EH (cell line): ENCODE data around the gene ADARB2.
"Not testable (repeated sequence)": the region's sequence is repeated elsewhere in the genome, so short reads cannot be mapped to it uniquely, and the experiment has no call there.

ENCODE experiments used
- DNase-seq: peaks from one replicate; pipeline ENCODE4 v3.0.0-alpha.2; 2015; ENCODE audit warnings: low read depth

ADARB2 gene

GRCh38 chr10:1408651-1409367 is 328.5 kb downstream of the ADARB2 start:
- DNase-seq = no peak

DNA sequence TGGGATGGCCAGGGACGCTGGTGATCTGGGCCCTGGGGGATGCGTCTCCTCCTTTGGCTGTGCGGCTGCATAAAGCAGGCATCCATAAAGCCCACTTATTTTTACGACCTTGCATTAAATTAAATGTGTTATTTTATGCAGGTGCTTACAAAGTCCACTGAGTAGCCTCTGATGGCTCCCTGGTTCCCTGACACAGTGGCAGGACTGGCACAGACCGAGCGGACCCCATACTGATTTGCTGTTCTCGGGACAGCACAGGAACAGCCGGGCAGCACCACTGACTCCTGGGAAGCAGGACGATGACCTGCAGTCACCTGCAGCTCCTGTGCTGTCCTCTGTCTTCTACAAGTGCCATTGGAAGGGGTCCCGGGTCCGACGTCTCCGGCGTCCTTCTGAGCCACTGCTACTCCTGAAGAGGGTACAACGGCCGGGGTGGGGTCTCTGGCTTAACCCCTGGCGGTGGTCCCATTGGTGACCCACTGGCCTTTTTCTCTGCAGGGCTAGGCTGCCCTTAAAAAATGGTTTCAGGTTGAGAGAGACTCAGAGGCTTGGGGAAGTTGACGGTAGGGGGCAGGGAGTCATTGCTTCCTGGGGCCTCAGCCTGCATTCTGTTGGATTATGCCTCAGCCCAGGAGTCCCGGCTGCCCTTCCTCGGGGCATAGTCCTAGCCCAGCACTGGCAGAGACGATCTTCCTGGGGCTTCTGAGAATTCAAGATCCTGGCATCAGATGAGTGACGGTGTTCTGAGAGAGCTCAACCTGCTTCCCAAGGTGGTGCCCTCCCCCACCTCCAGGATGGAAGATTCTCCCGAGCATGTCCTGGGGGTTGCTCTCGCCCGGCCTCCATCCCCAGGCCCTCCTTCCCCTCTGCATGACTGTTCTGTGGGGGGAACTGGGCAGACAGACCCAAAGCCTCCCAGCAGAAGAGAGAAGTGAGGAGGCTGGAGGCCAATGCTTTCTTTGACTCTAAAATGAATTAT is 330.1 kb downstream of the ADARB2 start:
- DNase-seq = no peak

DNA sequence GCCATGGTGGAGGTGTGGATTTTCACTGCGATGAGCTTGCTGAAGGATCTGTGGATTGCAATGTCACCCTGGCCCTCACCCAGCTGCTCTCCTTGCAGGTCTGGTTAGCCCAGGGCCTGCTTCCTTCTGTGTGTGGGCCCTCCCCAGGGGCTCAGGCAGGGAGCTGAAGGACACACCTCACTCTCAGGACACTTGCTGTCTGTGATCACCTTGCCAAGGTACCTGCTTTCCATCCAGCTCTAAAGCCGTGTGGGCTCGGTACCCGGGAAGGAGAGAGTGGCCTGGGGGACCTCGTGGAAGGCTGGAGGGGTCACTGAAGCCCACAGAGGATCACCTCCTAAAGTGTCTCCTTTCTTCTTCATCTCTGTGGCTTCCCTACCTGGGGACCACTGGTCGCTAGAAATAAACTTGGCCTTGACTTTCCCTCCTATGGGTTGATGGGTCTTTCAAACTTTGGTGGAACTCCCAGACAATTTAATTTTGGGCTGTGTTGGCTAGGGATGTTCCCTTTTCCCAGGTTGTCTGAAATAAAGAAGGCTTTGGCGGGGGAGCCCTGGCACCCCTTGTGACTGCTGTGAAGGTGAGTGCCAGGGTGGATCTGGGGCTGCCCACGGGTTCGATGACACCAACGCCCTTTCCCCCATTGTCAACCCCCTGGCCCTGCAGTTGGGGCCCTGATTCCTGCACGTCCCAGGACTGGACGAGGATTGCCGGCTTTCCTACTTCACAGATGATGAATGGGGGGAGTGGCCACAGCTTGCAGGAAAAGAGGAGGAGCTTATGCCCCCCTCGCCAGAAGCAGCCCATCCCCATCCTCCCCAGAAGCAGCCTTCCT is 331.0 kb downstream of the ADARB2 start:
- DNase-seq = no peak

DNA sequence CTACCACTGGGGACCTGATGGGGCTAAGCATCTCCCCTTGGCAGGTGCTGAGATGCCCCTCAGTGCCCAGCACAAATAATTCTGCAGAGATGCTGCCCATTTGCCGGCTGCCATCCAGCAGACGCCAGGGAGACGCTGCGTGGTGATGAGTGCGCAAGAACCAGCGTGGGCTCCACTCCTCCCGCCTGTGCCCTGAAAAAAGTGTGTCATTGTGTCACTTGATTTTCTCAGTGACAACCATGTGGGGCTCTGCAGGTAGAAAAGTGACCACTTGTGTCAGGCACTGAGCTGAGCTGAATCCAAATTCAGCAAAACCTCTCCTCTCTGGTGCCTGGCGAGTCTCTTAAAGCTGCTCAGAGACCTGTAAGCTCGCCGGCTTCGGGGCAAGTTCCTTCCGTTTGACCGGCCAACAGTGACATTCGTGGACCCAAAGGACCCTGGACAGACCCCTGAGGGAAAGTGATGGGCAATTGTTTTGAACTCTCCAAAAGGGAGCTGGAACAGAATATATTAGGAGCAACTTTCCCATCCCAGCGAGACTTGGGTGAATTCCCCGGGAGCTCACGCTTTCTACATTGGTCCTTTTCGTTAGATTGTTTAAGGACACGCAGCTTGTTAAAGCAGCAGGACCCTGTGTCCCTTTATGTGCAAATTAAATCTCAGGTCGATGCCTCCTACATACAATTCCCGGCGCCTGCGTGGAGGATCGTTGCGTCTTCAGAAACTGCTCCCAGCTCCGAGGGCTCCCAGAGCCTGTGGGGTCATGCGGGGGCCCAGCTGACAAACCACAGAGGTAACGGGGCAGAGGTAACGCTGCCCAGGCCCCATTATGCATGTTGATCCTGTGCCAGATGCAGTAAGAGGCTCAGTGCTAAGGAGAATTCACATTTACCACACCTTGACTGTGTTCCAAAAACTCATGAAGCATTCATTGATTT is 332.7 kb downstream of the ADARB2 start:
- DNase-seq = no peak

DNA sequence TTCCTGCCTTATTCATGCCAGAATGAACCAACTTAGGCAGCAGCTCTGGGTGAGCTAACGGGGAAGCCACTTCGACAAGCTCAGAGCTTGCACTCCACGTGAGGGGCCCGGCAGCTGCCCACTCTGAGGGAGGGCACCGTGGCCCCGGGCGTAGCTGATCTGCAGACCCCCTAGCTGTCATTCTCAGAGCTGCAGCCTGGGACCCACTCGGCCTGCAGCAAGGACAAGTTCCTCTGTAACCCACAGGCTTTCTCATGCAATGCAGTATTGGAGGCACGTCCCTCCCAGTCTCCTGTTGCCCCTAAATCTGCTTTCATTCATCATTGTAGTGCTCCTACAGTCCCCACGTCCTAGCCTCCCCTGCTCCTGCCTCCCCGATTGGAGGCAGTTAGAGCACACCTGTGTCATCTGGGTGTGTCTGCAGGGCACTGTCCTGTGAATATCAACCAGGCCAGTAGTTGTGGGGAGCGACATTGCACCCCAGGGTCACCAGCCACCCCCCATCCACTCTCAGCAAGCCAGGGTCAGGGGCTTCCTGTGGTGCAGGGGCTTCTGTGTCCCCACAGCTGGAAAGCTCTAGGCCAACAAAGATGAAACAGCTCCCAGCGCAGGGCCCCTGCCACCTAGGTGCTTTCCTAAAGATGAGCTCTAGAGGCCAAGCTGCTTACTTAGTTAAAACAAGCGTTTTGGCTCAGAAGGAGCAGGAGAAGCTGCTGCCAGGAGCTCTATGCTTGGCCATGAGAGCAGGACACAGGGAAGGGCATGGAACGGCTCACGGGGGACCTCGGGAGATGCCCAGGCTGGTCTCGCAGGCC is 333.6 kb downstream of the ADARB2 start:
- DNase-seq = no peak

DNA sequence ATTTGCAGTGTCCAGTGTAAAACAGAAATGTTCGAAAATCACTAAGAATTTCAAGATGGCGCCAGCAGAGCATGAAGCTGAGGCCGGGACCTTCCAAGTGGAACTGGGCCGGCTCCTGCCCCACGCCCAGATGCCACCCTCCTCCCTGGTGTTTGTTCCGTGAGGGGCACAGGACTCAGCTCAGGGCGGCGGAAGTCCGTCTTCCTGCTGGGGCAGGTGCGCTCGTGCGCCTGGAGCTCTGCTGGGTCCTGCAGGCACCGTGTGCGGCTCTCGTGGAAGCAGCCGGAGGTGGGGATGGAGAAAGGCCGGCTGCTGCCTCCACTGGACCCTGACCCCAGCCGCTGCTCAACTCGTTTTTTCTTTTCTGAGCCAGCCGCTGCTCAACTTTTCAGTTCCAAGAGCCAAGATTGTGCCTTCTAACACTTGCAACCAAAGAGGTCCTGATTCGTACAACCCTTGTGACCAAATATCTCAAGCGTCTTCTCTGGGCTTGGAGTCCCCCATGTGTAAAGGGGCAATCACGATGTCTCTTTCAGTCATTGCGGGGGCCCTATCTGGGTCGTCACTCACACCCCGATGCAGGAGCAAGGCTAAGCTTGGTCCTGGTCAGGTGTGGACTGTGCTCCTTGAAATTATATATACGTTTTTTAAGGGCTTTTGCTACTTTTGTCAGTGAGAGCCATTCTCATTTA is 334.4 kb downstream of the ADARB2 start:
- no peak for DNase-seq

GRCh38 chr10:1402016-1402770 is 335.1 kb downstream of the ADARB2 start:
- no peak for DNase-seq

DNA sequence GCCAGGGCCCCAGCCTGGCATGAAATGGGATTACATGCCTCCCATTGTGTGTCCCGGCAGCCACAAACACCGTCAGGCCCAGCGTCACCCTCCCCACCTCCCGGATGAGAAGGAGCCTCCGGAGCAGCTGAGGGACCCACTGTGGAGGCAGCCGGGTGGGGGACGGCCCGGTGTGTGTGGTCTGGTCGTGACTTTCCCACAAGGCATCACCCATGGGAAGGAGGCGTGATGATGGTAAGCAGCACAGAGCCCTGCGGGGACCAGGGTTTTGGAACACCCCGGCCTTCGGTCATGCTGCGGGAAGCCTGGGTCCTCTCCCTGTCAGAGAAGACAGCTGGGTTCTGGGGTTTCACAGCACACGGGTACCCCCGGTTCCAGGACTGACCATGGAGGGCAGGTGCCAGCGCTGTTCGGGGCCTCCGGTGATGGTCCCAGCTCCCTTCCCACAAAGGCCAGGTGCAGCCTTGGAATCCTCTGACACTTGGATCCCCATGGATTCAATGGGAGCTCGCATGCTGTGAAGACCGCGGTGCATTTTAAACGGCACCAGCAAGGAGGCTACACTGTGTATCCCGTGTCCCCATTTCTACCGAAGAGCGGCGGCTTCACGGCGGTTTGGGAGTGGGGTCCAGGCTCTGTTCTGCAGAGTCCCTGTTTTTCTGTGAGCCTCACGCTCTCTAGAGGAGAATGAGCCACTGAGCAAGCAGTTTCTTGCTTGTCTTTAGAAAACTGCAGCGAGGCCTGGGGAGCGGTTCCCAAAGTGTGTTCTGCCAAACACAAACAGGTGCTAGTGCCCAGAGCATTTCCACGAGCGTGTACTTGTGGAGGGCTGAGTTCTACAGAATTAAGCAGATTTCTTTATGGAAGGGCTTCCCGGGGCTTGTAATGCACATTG is 336.0 kb downstream of the ADARB2 start:
- DNase-seq = no peak

- no peak for DNase-seq
Observed at GRCh38 chr10:1400101-1401070, 336.9 kb downstream of the ADARB2 start.

DNA sequence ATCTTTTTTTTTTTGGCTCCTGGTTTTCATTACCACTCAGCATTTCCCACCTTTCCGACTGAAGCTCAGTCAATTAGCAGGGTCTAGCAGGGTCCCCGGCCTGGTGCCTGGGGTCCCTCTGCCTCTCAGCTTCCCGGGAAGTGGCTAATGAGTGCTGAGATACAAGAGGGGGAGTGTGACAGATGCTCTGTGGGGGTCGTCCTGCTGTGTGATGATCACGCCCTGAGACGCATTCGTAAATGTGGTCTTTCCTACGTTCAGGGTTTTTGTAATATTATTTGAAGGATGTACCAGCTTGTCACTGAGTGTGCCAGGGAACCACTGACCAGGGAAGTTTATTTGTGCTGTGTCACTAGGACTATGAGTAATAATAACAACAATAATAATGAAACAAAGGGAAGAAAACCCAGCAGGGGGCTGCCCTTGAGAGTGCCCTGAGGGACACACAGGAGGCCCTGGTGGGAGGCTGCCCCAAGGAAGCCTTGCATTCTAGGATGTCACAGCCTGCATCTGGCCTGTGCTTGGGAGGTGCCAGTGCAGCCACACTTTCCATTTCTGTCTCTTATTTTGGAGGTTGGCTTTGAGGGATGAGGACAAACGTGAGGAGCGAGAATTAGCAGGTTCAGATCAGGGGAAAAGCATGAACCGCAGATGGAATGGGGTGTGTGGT is 337.8 kb downstream of the ADARB2 start:
- no peak for DNase-seq

DNA sequence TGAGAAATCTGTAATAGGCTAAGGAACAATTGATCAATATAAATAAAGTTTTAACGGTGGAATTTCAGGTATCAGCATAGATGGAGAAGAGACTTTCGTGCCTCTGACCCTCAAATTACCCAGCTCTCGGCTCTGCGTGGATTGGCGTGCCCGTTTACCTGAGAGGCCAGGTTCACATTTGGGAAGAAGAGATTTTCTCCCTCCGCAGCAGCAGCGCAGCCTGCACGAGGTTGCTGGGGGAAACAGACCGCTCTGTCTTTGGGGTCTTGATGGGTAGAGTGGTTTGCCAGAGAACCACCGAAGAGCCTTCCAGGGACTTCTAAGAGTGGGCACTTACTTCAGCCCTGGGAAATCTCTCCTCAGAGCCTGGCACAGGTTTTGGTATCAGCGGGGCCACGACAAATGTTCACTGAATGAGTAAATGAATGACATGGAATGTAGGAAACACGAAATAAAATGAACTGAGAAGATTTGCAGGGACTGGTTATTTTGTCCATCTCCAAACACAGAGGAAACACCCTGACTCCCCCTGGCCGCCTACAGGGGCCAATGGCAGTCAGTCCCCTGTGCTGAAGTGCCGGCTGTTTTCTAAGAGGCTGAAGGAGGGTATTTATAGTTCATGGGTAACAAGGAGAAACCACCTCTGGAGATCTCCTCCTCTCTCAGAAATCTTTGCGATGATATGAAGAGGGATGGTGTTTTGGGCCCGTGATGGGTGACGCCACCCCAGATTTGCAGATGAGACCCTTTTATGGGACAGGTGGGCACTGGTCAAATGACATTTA is 338.5 kb downstream of the ADARB2 start:
- DNase-seq = no peak

DNA sequence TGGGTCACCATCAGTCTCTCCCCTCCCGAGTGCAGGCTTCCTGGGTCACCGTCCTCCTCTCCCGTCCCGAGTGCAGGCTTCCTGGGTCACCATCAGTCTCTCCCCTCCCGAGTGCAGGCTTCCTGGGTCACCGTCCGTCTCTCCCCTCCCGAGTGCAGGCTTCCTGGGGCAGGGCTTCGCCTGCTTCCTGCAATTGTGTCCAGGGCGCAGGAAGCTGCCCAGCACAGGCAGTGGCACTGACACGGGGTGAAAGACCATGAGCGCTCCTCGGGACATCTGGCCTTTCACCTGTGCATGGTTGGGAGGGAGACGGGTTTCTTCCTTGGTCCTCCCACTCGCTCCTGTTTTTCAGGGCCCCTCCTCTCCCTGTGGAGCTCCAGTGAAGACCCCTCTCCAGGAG is 339.2 kb downstream of the ADARB2 start:
- DNase-seq = not testable (repeated sequence)

DNA sequence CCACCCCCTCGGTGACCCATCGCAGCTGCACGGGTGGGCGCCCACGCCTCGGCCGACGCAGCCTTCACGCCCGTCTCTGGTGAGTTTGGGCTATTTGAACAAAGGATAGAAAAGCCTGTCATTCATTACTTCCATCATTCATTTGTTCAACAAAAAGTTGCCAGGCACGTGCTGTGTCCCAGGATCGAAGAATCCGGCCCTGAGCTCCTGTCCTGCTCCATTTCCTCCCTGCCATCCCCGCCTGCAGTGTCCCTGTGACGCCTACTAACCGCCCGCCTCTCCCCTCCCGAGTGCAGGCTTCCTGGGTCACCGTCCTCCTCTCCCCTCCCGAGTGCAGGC is 341.1 kb downstream of the ADARB2 start:
- no peak for DNase-seq

DNA sequence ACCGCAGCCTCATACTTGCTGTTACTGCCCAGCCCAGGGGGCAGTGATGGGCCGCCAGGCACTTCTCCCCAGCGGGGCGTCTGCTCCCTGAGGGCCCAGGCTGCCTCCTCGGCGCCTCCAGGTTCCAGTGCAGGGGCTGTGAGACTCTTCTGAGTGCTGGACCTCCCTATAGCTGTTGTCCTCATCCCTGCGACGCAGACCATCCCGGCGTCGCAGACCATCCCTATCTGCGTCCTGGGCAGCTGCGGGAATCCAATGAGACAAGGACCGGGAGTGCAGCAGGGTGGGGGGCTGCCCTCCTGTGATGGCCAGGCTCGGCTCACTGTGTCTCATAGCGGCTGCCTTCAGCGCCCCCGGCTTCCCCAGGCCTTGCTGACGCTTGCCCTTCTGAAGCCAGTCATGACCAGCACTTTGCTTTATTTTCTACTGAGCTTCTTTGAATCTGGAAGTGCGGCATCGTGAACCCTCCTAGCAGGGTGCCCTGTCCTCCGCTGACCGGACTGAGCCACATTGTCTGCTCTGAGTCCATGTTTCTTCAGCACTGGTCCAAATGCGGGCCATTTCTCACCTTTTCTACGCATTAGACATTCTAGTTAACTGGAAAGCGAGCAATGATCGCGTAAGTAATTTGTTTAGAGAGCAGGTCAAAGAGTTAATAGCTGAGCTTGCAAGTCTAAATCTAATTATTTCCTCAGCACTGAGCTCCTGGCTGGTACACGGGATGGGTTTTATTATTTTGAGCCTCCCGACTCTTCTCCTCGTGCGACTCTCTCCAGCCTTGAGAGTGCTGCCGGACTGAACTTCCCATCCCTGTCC is 341.6 kb downstream of the ADARB2 start:
- DNase-seq = no peak
